GM19043 (cell line): ENCODE data around the gene DLGAP1.
"Not testable (repeated sequence)": the region's sequence is repeated elsewhere in the genome, so short reads cannot be mapped to it uniquely, and the experiment has no call there.

Experiments used
- ATAC-seq: cut with Tn5 transposase; IDR thresholded peaks from one replicate; pipeline ENCODE4 v1.9.1; 2021; ENCODE audit warnings: low read depth; ENCODE audit not compliant: unreplicated experiment

DLGAP1 gene

GRCh38 chr18:4106407-4107033 is 348.6 kb downstream of the DLGAP1 start:
- ATAC-seq, result no peak

DNA sequence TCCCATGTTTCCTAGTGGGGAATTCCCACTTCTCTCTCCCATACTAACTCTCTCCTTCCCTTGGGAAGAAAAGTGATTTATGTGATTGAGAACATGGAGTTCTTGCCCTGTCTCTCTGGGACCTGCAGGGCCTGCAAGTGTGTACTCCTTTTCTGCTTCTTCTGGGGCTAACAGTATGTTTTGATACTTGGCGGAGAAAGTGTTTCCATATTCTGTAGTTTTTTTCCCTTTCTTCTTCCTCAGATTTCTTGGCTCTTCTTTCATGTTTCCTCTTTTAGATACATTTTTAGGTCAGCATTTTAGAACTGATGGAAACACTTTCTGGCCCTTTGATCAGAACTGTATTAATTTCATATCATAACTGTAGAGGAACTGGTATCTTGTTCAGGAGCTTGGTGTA is 352.2 kb downstream of the DLGAP1 start:
- no peak for ATAC-seq

DNA sequence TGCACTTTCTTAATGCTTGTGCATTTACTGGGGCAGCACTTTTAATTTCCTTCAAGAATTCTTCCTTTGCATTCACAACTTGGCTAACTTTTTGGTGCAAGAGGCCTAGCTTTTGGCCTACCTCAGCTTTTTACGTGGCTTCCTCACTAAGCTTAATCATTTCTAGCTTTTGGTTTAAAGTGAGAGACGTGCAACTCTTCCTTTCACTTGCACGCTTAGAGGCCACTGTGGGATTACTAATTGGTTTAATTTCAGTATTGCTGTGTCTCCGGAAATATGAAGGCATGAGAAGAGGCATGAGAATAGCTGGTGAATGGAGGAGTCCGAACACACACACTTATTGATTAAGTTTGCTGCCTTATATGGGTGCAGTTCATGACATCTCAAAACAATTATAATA is 354.1 kb downstream of the DLGAP1 start:
- no peak for ATAC-seq

DNA sequence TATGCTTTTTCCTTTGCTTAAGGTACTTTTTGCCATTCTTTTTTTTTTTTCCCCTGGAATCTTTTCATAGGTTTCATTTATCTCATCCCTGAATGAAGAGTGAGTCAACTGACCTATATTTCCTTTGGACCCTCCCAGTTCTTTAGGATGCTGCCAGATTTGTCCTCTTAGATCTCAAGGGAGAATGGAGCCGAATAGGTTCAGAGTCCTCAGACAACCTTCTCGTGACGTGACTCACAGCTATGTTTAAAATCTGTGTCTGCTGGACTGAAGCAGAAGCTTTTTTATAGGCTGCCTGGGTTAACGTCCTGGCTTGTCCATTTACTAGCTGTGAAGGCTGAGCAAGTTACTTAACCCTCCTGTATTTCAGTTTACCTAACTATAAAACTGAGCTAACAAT is 358.6 kb downstream of the DLGAP1 start:
- ATAC-seq, result no peak

- ATAC-seq, result no peak
These were observed 361.4 kb downstream of the DLGAP1 start for GRCh38 chr18:4093676-4094075.

DNA sequence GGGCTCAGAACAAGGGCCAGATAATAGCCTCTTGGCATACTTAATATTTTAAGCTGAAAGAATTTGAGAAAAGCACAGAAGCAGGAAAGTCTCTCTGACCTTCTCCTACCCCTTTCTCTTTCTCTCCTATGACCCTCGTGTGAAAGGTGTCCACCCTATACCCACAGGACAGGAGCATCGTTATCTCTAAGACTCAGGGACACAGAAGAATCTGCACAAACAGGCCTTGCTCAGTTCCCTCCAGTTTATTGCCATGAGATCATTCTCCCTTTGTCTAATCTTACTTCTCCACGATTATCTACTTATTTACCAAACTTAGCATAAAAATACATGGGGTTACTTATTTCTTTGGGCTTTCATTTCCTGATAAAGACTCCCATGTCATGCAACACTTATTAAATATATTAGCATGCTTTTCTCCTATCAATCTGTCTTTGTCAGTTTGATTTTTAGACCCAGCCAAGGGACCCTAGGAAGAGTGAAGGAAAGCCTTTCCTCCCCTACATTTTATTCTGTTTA is 370.7 kb downstream of the DLGAP1 start:
- no peak for ATAC-seq

DNA sequence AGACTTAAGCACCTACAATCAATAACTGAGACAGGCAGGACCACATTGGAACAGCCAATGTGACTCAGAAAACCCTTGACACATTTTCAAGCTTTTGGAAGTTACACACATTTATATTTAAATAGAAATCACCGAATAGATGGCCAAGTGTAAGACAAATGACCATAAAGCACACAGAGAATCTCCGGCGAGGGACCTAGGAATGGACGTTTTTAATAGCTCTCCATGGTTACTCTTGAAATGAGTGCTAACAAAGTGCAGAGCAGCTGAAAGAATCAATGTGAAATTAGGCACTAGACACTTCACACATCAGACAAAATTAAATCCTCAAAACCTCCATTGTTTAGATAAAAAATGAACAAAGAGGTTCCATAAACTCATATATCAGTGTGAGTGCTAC is 376.9 kb downstream of the DLGAP1 start:
- ATAC-seq, result no peak

- no peak for ATAC-seq
These were observed 377.4 kb downstream of the DLGAP1 start for GRCh38 chr18:4077721-4078120.

DNA sequence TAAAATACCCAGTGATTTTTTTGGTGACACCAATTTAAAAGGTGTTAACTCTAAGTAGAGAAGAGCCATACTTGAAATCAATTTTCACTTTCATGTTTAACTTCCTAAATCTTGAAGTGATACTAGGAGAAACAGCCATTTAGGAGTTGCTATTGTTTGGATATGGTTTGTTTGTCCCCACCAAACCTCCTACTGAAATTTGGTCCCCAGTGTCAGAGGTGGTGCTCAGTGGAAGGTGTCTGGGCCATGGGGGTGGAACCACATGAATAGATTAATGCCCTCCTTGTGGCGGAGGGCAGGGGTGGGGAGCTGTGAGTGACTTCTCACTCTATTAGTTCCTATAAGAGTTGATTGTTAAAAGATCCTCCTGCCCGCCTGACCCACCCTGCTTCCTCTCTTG is 377.9 kb downstream of the DLGAP1 start:
- ATAC-seq, result no peak

- ATAC-seq, result no peak
These were observed 380.5 kb downstream of the DLGAP1 start for GRCh38 chr18:4074647-4075046.

DNA sequence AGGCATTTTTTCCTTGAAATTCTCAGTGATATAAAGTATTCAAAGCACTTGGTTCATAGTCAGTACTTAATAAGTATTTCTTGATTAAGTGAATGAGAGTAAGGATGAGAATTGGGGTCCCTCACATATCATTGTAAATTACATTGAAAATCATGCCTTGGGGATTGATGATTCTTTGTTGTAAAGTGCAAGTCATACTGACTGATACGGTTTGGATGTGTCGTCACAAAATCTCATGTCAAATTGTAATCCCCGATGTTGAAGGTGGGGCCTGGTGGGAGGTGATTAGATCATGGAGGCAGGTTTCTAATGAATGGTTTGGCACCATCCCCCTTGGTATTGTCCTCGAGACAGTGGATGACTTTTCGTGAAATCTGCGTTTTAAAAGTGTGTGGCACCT is 385.9 kb downstream of the DLGAP1 start:
- ATAC-seq, result no peak

DNA sequence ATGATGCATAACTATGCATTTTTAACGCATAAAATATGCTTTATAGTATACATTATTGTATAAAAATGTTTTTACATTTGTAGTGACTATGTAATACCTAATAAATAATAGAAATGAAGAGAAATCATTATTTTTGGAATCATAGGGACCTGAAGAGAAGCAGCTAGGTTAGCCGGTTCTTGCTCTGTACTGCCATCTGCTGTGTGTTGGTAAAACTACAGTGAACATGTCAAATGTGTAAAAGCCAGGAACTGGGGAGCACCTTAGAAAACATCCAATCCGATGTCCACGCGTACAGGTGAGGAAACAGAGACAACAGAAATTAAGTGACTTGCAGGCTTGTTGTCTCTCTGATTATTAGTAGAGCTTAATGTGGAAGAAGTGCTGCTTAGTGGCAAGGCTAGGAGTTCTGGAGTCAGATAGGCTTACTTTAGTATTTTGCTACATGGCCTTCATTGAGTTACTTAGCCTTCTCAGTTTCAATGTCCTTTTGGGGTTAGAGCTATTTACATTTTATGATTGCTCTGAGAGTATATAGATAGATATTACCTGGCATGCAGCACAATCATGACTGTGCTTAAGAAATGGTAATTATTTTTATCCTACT is 386.5 kb downstream of the DLGAP1 start:
- ATAC-seq, result peak; percentile 72

- no peak for ATAC-seq
These were observed 391.6 kb downstream of the DLGAP1 start for GRCh38 chr18:4063545-4063944.

GRCh38 chr18:4060427-4061281 is 394.5 kb downstream of the DLGAP1 start:
- ATAC-seq, result no peak

GRCh38 chr18:4058179-4058578 is 396.9 kb downstream of the DLGAP1 start:
- no peak for ATAC-seq

- ATAC-seq, result no peak
These were observed 414.6 kb downstream of the DLGAP1 start for GRCh38 chr18:4040391-4041092.

DNA sequence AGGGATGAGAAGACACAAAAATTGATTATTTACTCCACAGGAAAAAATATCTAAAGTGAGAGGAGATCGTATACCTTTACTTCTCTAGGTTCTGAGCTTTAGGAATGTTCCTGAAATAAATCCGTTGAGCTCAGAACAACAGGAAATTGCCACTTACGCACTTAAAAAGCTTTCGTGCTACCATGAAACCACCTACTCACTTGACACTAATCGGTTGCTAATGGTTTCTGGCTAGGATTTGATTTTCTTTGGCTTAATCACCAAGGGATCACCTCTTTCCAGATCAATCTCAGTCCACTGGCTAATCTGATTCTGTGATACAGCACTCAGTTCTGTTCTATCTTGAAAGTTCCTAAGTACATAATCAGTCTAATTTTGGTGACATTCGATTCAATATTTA is 419.6 kb downstream of the DLGAP1 start:
- ATAC-seq, result no peak

- ATAC-seq, result not testable (repeated sequence)
These were observed 420.3 kb downstream of the DLGAP1 start for GRCh38 chr18:4034815-4035214.

DNA sequence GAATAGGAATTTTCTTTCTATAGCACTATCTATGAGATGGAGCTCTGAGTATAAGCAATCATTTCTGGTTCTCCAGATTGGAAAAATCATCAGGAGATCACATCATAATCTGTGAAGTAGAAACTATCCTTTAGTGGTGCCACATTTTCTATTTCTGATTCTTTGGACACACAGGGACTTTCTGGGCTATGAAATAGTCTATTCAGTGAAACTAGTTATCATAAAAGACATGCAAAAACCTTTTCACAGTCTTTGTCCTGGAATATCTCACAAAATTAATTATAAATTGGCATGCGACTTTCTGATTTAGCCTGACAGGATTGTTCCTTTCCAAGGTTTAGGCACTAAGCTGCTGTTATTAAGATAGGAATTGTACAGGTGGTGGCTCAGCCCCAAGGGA is 428.6 kb downstream of the DLGAP1 start:
- no peak for ATAC-seq

DNA sequence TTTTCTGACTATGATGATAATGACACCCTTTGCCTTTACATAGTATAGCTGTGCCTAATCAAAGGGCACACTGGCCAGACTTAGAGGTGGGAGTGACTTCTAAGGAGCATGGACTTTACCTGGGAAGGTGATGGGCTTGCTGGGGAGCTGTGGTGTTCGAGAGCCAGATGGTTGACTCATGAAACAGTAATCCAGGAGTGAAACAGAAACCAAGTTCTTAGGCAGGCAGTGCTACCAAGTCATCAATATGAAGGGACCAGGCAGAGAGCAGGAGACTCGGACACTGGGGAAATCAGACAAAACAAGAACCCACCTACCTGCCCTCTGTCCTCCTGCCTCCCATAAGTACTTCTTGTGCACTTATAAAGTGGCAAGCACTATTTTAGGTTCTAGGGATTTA is 430.4 kb downstream of the DLGAP1 start:
- ATAC-seq, result no peak

DNA sequence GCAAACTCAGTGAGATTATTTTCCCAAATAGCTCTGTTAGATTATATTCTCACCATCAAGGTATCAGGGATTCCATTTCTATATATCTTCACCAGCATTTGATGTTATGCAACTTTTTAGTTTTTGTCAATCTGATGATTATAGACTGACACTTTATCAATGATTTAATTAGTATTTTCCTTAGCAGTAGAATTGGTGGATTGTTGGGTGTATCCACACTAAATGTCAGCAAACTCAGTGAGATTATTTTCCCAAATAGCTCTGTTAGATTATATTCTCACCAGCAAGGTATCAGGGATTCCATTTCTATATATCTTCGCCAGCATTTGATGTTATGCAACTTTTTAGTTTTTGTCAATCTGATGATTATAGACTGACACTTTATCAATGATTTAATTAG is 432.4 kb downstream of the DLGAP1 start:
- ATAC-seq, result not testable (repeated sequence)
